Epidermal melanocyte (primary cell): ENCODE measurements around the gene ALPI.

Experiments
- DNase-seq: peaks from one replicate; pipeline ENCODE4 v3.0.0; 2011; ENCODE audit warnings: low spot score; ENCODE audit not compliant: insufficient read length

Gene ALPI

DNA sequence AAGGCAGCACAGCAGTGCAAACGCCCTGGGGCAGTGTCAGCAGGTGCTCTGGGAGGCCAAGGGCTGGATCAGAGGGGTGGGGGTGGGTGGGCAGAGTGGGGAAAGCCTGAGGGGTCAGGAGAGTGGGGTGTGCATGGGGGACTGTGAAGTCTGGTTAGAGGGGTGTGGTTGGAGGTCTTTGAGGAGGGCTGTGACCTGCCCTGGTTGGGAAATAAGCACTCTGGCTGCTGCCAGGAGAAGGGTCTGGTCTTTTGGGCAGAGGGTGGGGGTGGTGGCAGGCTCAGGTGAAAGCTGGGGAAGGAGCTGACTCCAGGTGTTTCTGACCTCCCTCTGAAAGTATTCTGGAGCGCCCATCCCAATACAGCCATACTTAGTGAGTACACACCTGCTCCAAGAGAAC, 4.2 kb downstream of the ALPI start:
- DNase-seq: no peak

DNA sequence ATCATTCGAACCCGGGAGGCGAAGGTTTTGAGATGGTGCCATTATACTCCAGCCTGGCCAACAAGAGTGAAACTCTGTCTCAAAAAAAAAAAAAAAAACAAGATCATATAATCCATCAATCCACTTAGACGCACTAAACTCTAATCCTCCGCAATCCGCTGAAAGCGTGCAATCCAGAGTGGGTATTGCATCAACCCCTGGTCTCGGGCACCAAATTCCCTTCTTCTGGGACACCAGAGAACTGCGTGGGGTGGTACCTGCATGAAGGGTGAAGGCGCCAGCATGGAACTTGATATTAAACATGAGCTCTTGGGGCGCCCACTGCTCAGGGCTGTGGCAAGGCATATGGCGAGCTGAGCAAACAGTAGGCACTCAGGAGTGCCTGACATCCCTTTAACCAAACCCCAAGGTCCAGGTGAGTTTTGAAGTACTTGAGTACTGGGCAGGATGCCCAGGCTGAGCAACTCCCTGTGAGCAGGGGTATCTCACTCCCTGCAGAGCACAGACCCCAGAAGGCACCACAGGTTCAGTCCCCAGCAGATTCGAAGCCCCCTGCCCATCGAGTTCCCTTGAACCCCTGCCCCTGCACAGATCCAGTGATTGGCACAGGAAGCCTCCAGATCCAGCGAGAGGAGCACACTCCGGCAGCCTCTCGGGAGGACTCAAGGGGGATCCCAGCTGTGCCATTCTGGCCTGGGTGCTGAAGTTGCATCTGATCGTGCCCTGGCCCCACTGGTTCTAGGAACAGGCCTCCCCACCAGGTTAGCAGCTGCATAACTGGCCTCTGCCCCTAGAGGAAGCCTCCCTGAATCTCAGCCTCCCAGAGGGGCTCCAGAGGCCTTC, 8.0 kb downstream of the ALPI start:
- no peak for DNase-seq

DNA sequence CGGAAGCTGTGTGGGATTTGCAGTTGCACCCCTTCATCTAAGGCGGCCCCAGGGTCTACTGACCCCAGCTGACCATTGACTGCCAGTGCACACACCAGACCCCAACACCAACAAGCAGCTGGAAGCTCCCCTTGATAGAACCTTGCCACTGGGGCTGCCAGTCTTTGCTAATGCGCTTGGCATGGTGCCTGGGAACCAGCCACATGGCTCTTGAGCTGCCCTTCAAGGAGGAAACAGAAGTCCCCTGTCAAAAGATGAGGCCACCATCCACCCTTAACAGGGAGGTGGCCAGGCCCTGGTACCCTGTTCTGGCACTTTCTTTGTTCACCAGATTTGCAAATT, 8.6 kb downstream of the ALPI start:
- no peak for DNase-seq

DNA sequence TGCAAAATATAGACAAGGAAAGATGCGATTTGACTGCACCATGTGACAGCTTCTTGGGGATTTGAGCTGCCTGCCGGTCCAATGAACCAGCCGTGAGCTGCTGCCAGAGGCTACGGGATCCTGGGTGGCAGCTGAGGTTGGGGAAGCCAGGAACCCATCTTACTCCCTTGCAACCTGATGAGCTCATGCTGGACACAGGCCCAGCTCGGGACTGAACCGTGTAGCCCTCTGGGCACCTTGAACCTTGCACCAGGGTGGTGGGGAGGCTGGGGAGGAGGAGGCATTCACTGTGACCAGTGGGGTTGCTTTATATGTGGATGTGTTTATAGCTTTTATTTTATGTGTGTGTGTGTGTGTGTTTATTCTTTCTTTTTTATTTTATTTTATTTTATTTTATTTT, 9.1 kb downstream of the ALPI start:
- DNase-seq: no peak

DNA sequence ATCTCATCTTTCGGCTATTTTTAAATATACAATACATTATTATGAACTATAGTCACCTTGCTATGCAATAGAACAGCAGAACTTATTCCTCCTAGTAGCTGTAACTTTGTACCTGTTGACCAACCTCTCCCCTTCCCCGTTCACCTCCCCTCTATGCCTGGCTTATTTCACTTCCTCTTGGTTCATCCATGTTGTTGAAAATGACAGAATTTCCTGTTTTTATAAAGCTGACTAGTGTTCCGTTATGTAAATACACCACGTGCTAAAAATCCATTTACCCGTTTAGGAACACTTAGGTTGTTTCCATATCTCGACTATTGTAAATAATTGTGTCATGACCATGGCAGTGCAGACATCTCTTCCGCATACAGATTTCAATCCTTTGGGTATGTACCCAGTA, 10.3 kb downstream of the ALPI start:
- DNase-seq: no peak

DNA sequence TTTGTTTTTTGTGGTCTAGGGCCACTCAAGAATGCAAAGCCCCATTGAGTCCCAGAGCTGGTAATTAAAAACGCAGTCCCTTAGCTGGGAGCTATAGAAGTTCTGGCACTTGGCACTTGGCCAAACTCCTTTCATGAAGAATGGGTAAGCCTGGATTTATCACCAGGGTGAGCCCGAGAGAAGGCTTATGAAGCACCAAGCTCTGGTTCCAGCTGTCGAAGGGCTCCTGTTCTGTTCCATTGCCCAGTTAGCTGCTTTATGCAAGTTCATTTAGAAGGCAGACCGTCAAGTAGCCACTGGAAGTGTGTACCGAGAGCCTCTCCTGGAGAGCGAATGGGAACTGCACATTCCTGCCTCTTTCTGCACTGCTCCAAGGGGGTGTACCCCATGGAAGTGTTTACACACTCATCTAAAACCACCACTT, 17.5 kb downstream of the ALPI start:
- DNase-seq: no peak

DNA sequence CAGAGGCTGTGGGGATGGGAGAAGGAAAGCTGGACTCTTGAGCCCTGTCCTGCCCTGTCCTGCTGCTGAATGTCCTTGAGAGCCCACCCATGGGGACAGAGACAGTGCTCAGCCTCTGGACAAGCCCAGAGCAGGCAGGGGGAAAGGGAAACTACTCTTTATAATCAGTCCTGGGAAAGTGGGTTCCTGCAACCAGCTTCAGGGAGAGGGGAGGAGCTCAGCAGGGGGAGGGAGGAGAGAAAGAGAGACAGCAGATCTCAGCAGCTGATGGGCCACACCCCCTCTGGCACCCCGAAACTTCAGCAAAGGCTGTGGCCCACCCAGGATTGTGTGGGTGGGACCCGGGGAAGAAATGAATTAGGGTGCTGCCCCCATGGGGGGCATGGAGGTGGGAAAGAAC, 20.1 kb downstream of the ALPI start:
- no peak for DNase-seq

DNA sequence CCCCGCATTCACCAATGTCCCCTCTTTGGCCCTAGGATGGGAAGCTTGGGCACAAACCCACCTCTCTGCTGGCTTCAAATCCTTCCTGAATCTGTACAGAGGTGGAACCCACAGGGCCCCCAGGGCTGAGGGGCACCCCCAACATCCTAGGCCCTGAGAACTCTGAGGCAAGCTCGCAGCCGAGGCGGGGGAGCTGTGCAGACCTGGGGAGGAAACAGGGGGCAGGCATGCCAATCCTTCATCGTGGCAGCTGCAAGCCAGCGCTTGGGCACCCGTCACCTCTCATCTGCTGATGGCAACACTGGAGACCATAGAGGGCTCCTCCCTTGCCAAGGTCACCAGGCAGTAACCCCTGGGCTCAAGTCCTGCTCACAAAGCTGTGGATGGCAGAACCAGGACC, 20.8 kb downstream of the ALPI start:
- no peak for DNase-seq

DNA sequence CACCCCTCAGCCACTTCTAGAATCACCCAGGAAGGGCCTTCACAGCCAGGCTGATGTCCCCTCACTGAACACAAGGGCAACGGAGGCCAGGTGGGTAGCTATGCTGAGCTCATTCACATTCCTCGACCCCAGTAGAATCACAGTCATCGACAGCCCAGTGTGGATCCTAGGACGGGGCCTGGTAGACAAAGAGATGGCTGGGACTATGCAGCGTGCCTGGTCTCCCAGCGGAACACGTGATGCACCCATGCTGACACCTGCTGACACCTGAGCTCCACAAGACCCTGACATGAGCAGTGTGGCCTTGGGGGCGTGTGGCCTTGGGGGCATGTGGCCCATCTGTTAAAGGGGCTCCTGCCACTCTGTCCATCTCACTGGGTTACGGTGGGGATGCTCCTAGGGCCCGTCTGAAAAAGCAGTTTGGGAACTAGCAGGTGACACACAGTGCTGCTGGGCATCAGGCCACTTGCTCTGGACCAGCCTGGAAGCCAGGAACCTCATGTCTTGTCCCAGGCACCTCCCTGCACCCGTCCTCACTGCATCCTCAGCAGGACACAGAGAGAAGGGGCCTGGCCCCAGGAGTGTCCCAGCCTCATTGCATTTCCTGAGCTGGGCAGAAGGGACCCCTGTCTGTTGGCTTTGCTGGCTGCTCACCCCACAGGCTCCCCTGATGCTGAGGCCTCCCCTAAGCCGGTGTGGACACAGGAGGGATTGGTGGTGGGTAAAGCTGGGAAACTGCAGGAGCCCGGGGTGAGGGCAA, 22.0 kb downstream of the ALPI start:
- no peak for DNase-seq

DNA sequence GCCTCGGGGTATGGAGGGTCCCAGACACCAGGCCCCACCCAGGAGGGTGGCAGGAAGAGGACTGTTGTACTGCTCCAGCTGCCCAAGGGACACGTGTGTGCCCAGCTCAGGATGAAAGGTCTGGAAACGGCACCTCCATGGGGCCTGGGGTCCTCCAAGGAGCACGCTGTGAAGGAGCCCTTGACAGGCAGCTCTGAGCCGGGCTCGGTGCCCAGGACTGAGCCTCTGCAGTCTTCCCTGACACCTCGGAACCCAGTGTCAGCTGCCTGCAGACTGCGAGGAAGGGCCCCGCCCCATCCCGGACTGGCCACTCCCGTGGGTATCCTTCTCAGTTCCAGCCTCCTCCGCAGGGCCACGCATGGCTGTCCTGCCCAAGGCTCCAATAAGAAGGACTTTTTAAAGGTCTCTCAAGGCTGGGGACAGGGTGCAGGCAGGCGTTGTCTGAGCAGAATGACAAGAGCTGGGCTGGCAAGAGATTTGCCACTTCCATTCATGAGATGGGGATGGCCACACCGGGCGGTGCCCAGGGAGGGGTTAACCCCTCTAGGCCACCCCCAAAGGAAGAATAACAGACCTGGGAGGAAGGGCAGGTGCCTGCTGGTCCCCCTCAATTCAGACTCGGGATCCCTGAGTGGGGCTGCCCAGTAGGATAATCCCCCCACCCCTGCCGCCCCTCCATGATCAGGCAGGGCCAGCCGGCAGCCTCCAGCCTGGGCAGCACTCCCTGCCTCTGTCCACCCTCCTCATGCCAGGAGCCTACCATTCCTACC, 22.8 kb downstream of the ALPI start:
- DNase-seq: no peak

DNA sequence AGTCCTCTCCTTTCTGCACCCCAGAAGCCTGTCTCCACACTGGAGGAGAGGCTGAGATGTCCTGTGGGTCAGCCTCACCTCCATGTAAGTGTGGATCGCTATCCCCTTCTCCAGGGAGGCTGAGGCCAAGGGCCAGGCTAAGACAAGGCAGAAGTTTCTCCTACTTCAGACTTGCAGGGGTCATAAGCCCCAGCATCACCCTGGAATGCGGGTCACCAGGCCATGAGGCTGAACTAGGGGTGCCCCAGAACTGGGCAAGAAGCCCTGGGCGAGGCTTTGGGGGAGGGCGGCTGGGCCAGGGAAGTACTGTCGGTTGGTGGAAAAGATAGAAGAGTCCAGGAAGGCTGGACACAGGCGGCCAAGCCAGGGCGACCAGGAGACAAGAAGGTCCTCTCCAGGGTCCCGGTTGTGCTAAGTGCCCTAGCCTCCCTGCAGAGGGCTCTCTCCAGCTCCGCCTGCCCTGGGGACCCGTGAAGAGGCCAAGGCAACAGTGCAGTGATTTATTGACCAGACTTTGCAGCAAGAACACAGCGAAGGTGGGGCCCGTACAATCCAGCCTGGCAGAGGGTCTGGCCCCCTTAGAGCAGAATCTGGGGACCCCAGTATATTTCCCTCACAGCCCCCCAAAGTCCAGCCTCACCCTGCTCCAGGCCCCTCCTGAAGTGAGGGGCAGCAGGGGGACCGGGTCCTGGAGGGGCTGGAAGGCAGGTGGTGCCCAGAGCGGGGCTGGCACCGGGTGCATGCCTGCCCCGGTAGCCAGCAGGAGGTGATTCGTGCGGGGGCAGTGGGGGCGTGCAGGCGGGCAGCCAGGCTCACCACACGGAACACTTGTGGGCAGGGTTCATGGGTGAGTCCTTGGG, 23.6 kb downstream of the ALPI start:
- DNase-seq: no peak

DNA sequence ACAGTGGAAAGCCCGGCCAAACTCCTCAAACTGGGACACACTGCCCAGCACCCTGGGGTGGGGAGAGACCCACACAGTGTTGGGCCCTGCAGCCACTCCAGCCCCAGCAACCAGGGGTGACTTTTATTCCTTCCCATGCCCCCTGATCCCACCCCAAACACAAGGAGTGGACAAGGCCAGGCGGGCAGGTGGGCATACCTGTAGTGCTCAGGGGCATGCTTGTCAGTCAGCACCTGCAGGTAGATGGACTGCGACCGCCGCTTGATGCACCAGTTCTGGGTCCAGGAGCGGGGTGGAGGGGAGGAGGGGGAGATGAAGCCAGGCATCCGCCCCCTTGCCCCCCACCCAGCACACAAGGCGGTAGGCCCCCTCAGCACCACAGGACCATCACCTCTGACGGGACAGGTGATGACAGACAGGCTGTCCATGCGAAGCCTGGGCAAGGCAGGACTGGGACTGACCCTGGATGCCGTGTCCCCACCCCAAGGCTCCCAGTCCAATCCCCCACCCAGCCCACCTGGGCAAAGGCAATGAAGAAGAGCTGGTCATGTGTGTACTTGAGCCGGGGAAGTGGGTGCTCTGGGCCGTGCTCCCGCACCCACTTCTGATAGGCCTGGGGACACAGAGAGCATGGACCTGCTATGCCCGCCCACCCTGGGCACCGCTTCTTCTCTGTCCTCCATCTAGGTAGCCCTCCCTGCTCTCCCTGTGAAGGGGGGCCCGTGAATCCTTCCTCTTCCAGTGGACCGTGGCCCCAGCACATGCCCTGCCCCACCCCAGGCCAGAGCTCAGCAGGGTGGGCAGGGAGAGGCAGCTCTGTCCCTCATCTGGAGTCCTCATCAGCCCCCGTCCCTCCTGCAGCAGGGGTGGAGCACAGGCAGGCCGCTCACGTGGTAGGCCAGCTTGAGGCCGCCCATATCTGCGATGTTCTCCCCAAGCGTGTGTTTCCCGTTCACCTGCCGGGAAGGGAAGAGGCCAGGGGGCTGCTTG, 24.5 kb downstream of the ALPI start:
- no peak for DNase-seq

DNA sequence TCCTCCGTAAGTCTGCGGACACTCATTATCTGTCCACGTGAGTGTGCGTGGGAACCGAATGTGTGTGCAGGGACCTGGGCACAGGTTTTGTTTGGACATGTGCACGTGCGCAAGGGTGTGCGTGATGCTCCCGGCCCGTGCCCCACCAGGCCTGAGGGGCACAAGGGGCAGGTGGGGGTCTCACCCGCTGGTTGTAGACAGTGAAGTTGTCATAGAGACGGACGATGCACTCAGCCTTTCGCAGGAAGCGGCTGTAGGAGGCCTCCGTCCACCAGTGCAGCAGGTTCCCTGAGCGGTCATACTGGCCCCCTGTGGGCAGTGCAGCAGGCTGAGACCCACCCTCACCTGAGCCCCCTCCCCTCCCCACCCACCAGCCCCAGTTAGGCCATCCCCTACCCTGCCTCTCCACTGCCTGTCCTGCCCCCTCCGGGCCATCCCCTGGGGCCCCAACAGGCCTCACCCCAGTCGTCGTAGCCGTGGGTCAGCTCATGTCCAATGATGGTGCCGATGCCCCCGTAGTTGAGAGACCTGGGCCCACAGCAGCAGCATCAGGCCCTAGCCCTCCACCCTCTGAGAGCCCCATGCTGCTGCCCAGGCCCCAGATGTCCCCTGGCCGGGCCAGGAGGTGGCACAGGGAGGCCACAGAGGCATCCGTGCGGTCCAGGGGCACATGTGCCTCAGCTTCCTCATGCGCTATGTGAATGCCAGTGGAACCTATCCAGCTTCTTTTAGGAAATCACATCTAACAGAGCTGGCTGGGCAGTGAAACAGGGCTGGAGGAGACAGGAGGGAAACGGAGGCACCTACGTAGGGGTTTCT, 25.6 kb downstream of the ALPI start:
- no peak for DNase-seq

DNA sequence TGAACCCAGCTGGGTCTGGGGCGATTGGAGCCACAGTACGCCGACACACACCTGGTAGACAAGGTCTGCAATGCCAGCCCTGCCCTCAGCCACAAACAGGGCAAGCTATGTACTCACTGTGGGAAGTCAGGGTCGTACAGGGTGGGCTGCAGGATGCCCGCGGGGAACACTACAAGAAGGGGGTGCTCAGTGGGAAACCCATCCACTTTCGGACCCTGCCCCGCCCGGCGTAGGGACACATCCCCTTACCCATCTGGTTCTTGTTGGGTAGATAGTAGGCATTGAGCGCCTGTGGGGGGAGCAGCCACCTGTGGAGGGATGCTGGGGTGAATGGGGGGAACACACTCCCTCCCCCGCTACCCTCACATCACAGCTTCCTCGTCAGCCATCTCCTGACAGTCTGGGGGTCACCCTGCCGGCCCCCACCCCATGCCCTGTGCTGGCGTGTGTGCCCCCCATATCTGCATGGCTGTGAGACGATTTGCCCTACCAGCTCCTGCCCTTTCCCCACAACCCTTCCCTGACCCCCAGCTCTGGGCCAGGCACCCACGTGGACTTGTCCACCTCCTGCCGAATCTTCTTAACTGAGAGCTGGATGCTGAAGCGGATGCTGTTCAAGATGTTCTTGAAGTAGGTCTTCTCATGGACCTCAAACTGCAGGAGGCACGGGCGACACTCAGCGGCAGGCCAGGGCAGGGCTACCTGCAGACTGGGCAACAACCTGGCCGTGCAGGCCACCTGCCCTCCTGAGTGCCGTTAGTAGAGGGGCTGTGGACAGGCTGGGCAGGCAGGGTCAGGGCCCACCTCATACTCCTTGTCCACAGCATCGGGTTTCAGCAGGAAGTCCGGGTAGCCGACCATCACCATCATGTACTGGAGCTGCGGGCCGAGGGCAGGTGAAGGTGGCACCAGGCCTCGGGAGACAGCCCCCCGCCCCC, 26.6 kb downstream of the ALPI start:
- DNase-seq: no peak

DNA sequence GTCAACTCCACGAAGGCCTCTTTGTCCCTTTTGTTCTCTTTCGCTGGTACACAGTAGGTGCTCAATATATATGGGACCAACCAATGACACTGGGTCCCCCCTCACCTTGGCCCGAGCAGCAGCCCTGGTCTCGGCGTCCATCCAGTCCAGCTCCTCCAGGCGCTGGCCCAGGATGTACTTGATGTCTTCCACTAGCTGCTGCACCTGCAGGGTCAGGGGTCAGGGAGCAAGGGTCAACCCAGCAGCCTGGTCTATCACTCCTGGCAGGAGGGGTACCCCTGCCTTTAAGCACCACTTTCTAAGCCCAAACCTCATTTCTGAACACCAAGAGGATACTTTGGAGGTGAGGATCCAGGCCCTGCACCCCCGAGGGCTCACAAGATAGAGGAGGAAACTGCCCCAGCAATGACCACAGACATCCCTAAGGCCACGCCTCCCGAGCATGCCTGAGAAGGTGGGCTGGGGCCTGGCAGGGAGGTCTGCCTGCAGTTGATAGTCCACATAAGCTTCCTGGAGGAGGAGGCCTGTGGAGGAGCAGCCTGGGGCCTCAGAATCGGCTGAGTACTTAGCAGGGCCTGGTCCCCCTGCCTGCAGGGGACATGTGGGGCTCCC, 27.5 kb downstream of the ALPI start:
- DNase-seq: no peak

DNA sequence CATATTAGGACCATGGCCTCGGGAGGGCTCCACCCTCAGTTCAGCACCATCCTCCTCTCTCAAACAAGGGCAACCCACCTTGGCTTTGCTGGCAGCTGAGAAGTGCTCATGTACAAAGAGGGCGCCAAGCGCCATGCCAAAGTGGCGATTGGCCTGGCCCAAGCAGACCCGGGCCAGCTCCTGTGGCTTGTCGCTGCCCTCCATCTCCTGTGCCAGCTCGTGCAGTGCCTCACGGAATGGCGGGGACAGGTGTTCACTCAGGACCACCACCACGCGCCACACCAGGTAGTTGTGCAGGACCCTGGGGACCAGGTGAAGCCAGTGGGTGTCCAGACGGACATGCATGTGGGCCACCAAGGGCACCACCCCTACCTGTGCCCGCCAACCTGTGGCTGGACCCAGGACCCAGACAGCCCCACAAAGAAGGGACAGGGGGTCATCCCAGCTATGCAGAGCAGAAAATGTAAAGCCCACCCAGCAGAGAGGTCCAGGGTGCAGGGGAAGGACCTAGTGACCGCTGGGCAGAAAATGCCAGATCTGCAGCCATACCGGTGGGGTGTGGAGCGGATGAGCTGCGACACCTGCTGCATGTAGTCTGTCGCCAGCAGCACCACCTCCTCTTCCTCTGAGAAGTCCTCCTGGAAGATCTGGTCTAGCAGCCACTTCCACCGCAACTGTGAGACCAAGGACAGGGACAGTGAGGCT, 28.1 kb downstream of the ALPI start:
- DNase-seq: no peak
